OCI-LY1 (cell line): ENCODE data around the gene RPL21.
"Not testable (repeated sequence)": the region's sequence is repeated elsewhere in the genome, so short reads cannot be mapped to it uniquely, and the experiment has no call there.

ENCODE experiments used
- H2AFZ ChIP-seq: fragments of 200-600 bp; sonication (generic), shearing (Covaris generic); 2 replicates; pipeline ENCODE4 v1.6.0; 2014; ENCODE audit warnings: antibody characterized with exemption, mild to moderate bottlenecking, low read length
- H3F3A ChIP-seq: fragments of 200-600 bp; sonication (generic), shearing (Covaris generic); 2 replicates; pipeline ENCODE4 v1.6.0; 2014; ENCODE audit warnings: mild to moderate bottlenecking, antibody characterized with exemption, low read length, moderate library complexity; ENCODE audit not compliant: insufficient read depth
- H3K27ac ChIP-seq: fragments of 200-600 bp; sonication (generic); 2 replicates; pipeline ENCODE4 v1.5.1; 2014; ENCODE audit warnings: low read length, mixed run types, mild to moderate bottlenecking, low read depth; ENCODE audit not compliant: poor library complexity, severe bottlenecking
- H3K27me3 ChIP-seq: fragments of 200-600 bp; sonication (generic); 2 replicates; pipeline ENCODE4 v1.6.0; 2014; ENCODE audit warnings: antibody characterized with exemption, mild to moderate bottlenecking, low read length, moderate library complexity; ENCODE audit not compliant: insufficient read depth
- H3K36me3 ChIP-seq: fragments of 200-600 bp; sonication (generic); 2 replicates; pipeline ENCODE4 v1.6.1; 2014; ENCODE audit warnings: mild to moderate bottlenecking, antibody characterized with exemption, low read length, moderate library complexity, mixed read lengths; ENCODE audit not compliant: insufficient read depth
- H3K4me1 ChIP-seq: fragments of 200-600 bp; sonication (generic); 2 replicates; pipeline ENCODE4 v1.5.1; 2014; ENCODE audit warnings: mild to moderate bottlenecking, low read length, moderate library complexity; ENCODE audit not compliant: insufficient read depth, severe bottlenecking
- H3K4me2 ChIP-seq: fragments of 200-600 bp; sonication (generic), shearing (Covaris generic); 2 replicates; pipeline ENCODE4 v1.6.1; 2014; ENCODE audit warnings: low read length
- H3K4me3 ChIP-seq: fragments of 200-600 bp; sonication (generic); 2 replicates; pipeline ENCODE4 v1.5.1; 2014; ENCODE audit warnings: low read length, low read depth, mild to moderate bottlenecking, mixed read lengths; ENCODE audit not compliant: poor library complexity, severe bottlenecking
- H3K79me2 ChIP-seq: fragments of 200-600 bp; shearing (Covaris generic); 2 replicates; pipeline ENCODE4 v1.6.1; 2016; ENCODE audit warnings: mixed run types, low read length, mixed read lengths; ENCODE audit not compliant: insufficient read depth
- H3K9ac ChIP-seq: fragments of 200-600 bp; sonication (generic), shearing (Covaris generic); 2 replicates; pipeline ENCODE4 v1.6.1; 2014; ENCODE audit warnings: mild to moderate bottlenecking, low read length, mixed read lengths
- H3K9me2 ChIP-seq: fragments of 200-600 bp; sonication (generic), shearing (Covaris generic); 2 replicates; pipeline ENCODE4 v1.6.1; 2014; ENCODE audit warnings: low read depth, mild to moderate bottlenecking, low read length, mixed read lengths
- H3K9me3 ChIP-seq: fragments of 200-600 bp; shearing (Covaris generic); 2 replicates; pipeline ENCODE4 v1.6.1; 2014; ENCODE audit warnings: low read length, mixed read lengths
- H4K20me1 ChIP-seq: fragments of 200-600 bp; sonication (generic), shearing (Covaris generic); 2 replicates; pipeline ENCODE4 v1.6.0; 2016; ENCODE audit warnings: mild to moderate bottlenecking, low read length; ENCODE audit not compliant: insufficient read depth
- CTCF ChIP-seq: fragments of 200-600 bp; sonication (generic), shearing (Covaris generic); IDR thresholded peaks from 2 replicates; pipeline ENCODE4 v1.5.1; 2017; ENCODE audit warnings: mild to moderate bottlenecking, antibody characterized with exemption, low read length, moderate library complexity, mixed read lengths
- EZH2 ChIP-seq: fragments of 200-600 bp; sonication (generic), shearing (Covaris generic); IDR thresholded peaks from 2 replicates; pipeline ENCODE4 v1.8.0; 2017; ENCODE audit warnings: borderline replicate concordance, mixed run types, mild to moderate bottlenecking, antibody characterized with exemption, low read length, moderate library complexity, mixed read lengths

RPL21 gene

GRCh38 chr13:27295660-27296059 lies 44.3 kb downstream of the RPL21 start:
- H2AFZ ChIP-seq = no peak overlapping the region
- no peak overlapping the region for H3K4me2 ChIP-seq
- H3K9me3 ChIP-seq = no peaks in the 10 kb centered on the region
- no peaks in the 10 kb centered on the region for H4K20me1 ChIP-seq
- no peaks in the 10 kb centered on the region for H3K4me1 ChIP-seq
- no peaks in the 10 kb centered on the region for H3K36me3 ChIP-seq
- H3K27me3 ChIP-seq = peaks cover 5% of the 10 kb centered on the region; the same call in 1 of the 2 replicates
- no peaks in the 10 kb centered on the region for H3F3A ChIP-seq
- no peaks in the 10 kb centered on the region for H3K9me2 ChIP-seq
- TF ChIP-seq CTCF = no peak
- no peak for TF ChIP-seq EZH2
- H3K4me3 ChIP-seq = no peak overlapping the region
- no peaks in the 10 kb centered on the region for H3K79me2 ChIP-seq
- no peak overlapping the region for H3K9ac ChIP-seq
- no peak overlapping the region for H3K27ac ChIP-seq

- Histone ChIP-seq H3K36me3 (no peaks in the 10 kb centered on the region), H3K9me2 (no peaks in the 10 kb centered on the region), H3K4me1 (no peaks in the 10 kb centered on the region), H3K4me3 (no peak overlapping the region), H3K79me2 (no peaks in the 10 kb centered on the region), H2AFZ (no peak overlapping the region), H3K27me3 (peaks cover 5% of the 10 kb centered on the region; the same call in 1 of the 2 replicates), H3K9me3 (no peaks in the 10 kb centered on the region), H3K9ac (no peak overlapping the region), H3F3A (no peaks in the 10 kb centered on the region), H4K20me1 (no peaks in the 10 kb centered on the region), H3K4me2 (no peak overlapping the region), H3K27ac (no peak overlapping the region)
- no peak for TF ChIP-seq EZH2
- no peak for TF ChIP-seq CTCF
These were observed 45.1 kb downstream of the RPL21 start for GRCh38 chr13:27296496-27296895.

- no peak overlapping the region for H3K4me2 ChIP-seq
- no peaks in the 10 kb centered on the region for H4K20me1 ChIP-seq
- no peaks in the 10 kb centered on the region for H3K9me3 ChIP-seq
- no peak overlapping the region for H3K27ac ChIP-seq
- H3K9ac ChIP-seq = no peak overlapping the region
- no peaks in the 10 kb centered on the region for H3K79me2 ChIP-seq
- H3K9me2 ChIP-seq = no peaks in the 10 kb centered on the region
- peaks cover 5% of the 10 kb centered on the region; the same call in 1 of the 2 replicates for H3K27me3 ChIP-seq
- TF ChIP-seq CTCF (no peak), EZH2 (no peak)
- H3K4me1 ChIP-seq = no peaks in the 10 kb centered on the region
- H3F3A ChIP-seq = no peaks in the 10 kb centered on the region
- no peak overlapping the region for H3K4me3 ChIP-seq
- H3K36me3 ChIP-seq = no peaks in the 10 kb centered on the region
- H2AFZ ChIP-seq = no peak overlapping the region
These were observed 47.5 kb downstream of the RPL21 start for GRCh38 chr13:27298849-27299248.

- not testable (repeated sequence) for H3K27ac ChIP-seq, H3K36me3 ChIP-seq, H3K9me2 ChIP-seq, H3K79me2 ChIP-seq, H3K27me3 ChIP-seq, H3K9me3 ChIP-seq, H3K4me3 ChIP-seq, H3K4me2 ChIP-seq, H3K4me1 ChIP-seq, H3K9ac ChIP-seq, H3F3A ChIP-seq, H4K20me1 ChIP-seq, H2AFZ ChIP-seq
These were observed 49.0 kb downstream of the RPL21 start for GRCh38 chr13:27300406-27300805.
